RWPE1 (cell line): ENCODE data around the gene ESYT2.

Experiments
- CTCF ChIA-PET: fragments of 350-600 bp; sonication (Branson Sonifier 250); formaldehyde crosslinking; extraction: SDS; loops from one replicate; lab custom pipeline; 2021; lab: Yijun Ruan, JAX
- POLR2A ChIA-PET: fragments of 400-600 bp; formaldehyde crosslinking; extraction: SDS; loops from one replicate; lab custom pipeline; 2020; ENCODE audit warnings: antibody characterized with exemption; ENCODE audit not compliant: low non-redundant PET; lab: Yijun Ruan, JAX
- DNase-seq: peaks from one replicate; pipeline ENCODE4 v3.0.0; 2012; ENCODE audit warnings: low spot score
- H3K27ac ChIP-seq: fragments of 450-650 bp; 2 replicates; pipeline ENCODE4 v1.5.1; 2017
- CTCF ChIP-seq: fragments of 450-650 bp; conservative IDR thresholded peaks from 2 replicates; pipeline ENCODE4 v1.5.1; 2017; ENCODE audit warnings: low read depth, mild to moderate bottlenecking

ESYT2 gene

GRCh38 chr7:158827411-158828132 lies 1.7 kb downstream of the ESYT2 start:
- H3K27ac ChIP-seq, result peak overlapping the region; percentile 96
- no peak for TF ChIP-seq CTCF
- no peak for DNase-seq
- CTCF ChIA-PET, result interaction anchor here (0.6 kb wide), 1 partner anchor 51 kb away, joined by 4 read pairs; no protein-coding TSS in a partner anchor
- POLR2A ChIA-PET, result no interaction called here

- H3K27ac ChIP-seq, result no peak overlapping the region
- DNase-seq, result no peak
- POLR2A ChIA-PET, result no interaction called here
- CTCF ChIA-PET, result no interaction called here
- TF ChIP-seq CTCF, result no peak
These were observed 3.5 kb downstream of the ESYT2 start for GRCh38 chr7:158825628-158826289.

- CTCF ChIA-PET, result no interaction called here
- DNase-seq, result no peak
- H3K27ac ChIP-seq, result no peak overlapping the region
- POLR2A ChIA-PET, result no interaction called here
- TF ChIP-seq CTCF, result no peak
These were observed 5.3 kb downstream of the ESYT2 start for GRCh38 chr7:158824028-158824427.

- peak; percentile 68 for DNase-seq
- TF ChIP-seq CTCF, result no peak
- peak overlapping the region; percentile 99 for H3K27ac ChIP-seq
- ChIA-PET POLR2A (no interaction called here), CTCF (no interaction called here)
These were observed 7.9 kb downstream of the ESYT2 start for GRCh38 chr7:158821171-158822031.

GRCh38 chr7:158820656-158821055 lies 8.7 kb downstream of the ESYT2 start:
- no peak for DNase-seq
- ChIA-PET CTCF (no interaction called here), POLR2A (no interaction called here)
- no peak for TF ChIP-seq CTCF
- H3K27ac ChIP-seq, result peak overlapping the region; percentile 99

- CTCF ChIA-PET, result interaction anchor here (0.6 kb wide), 1 partner anchor 16 kb away, joined by 3 read pairs; no protein-coding TSS in a partner anchor
- no peak overlapping the region for H3K27ac ChIP-seq
- POLR2A ChIA-PET, result no interaction called here
- TF ChIP-seq CTCF, result no peak
- DNase-seq, result no peak
These were observed 9.6 kb downstream of the ESYT2 start for GRCh38 chr7:158819571-158820203.
